ENCODE data around the gene STK40. TPM values are rescaled to one million over a fixed set of nuclear protein-coding genes. Genes with fewer than 3 reads are reported as not detected.

The STK40 gene
- total RNA-seq, 1 donor from 2014 or later = 45.0 TPM

DNA sequence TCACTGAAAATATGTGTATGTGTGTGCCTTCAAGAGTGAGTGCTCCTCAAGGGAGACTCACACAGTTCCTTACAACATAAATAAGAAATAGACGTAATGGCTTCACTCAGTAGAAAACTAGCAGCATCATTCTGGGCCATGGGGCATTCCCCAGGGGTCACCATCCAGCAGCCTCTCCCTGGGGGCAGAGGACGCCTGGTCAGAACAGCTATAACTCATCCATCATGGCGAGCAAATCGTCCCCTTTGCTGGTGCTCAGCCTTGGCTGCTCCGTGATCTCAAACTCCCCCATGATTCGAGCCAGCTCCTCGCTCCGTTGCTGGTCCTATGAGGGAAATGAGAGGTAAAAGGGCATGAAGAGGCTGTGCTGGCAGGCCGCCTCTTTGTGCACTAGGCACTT, 32.2 kb upstream of the STK40 start:
- H3K36me3 Mint-ChIP-seq (ENCODE audit: unreplicated experiment) = peaks cover 4% of the 10 kb centered on the region
- H3K9me3 Mint-ChIP-seq (ENCODE audit: unreplicated experiment) = no peaks in the 10 kb centered on the region
- DNase-seq (ENCODE audit: extremely low spot score, unreplicated experiment) = no peak
- H3K27me3 Mint-ChIP-seq (ENCODE audit: unreplicated experiment) = no peaks in the 10 kb centered on the region
- H3K27ac Mint-ChIP-seq (ENCODE audit: unreplicated experiment) = no peak overlapping the region
- no peak overlapping the region for H3K4me3 Mint-ChIP-seq (ENCODE audit: unreplicated experiment)
- TF ChIP-seq, protein P1, sequence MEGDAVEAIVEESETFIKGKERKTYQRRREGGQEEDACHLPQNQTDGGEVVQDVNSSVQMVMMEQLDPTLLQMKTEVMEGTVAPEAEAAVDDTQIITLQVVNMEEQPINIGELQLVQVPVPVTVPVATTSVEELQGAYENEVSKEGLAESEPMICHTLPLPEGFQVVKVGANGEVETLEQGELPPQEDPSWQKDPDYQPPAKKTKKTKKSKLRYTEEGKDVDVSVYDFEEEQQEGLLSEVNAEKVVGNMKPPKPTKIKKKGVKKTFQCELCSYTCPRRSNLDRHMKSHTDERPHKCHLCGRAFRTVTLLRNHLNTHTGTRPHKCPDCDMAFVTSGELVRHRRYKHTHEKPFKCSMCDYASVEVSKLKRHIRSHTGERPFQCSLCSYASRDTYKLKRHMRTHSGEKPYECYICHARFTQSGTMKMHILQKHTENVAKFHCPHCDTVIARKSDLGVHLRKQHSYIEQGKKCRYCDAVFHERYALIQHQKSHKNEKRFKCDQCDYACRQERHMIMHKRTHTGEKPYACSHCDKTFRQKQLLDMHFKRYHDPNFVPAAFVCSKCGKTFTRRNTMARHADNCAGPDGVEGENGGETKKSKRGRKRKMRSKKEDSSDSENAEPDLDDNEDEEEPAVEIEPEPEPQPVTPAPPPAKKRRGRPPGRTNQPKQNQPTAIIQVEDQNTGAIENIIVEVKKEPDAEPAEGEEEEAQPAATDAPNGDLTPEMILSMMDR (IDR thresholded peaks at IDR 0.05) = no peak
- peaks cover 6% of the 10 kb centered on the region for H3K4me1 Mint-ChIP-seq (ENCODE audit: unreplicated experiment)

DNA sequence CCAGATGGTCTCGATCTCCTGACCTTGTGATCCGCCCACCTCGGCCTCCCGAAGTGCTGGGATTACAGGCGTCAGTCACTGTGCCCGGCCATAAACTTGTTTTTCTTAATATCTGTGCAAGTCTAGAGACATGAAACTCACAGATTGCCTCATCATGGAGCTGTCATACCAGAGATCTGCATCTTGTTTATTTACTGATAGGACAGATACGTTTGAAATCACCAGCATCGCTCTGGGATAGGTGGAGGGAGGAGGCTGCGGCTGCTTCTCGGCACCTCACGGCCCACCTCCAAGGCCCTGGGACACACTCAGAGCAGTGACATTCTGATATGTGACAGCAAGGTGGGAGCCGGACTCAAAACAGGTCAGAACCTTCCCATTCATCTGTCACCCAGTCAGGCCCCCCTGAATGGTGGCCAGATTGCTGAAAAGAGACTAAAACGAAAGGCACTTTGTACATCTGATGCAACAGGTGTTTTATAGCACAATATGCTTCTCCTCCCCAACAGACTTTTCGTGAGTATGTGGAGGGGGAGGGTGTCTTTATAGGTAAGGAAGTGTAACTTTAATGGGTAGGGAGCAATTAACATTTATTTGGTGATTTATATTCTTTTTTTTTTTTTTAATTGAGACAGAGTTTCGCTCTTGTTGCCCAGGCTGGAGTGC, 30.1 kb upstream of the STK40 start:
- no peak for DNase-seq (ENCODE audit: extremely low spot score, unreplicated experiment)
- peaks cover 7% of the 10 kb centered on the region for H3K4me1 Mint-ChIP-seq (ENCODE audit: unreplicated experiment)
- H3K9me3 Mint-ChIP-seq (ENCODE audit: unreplicated experiment) = no peaks in the 10 kb centered on the region
- no peaks in the 10 kb centered on the region for H3K27me3 Mint-ChIP-seq (ENCODE audit: unreplicated experiment)
- TF ChIP-seq, protein P1 (IDR thresholded peaks at IDR 0.05) = no peak
- no peak overlapping the region for H3K27ac Mint-ChIP-seq (ENCODE audit: unreplicated experiment)
- H3K4me3 Mint-ChIP-seq (ENCODE audit: unreplicated experiment) = no peak overlapping the region
- peaks cover 6% of the 10 kb centered on the region for H3K36me3 Mint-ChIP-seq (ENCODE audit: unreplicated experiment)

DNA sequence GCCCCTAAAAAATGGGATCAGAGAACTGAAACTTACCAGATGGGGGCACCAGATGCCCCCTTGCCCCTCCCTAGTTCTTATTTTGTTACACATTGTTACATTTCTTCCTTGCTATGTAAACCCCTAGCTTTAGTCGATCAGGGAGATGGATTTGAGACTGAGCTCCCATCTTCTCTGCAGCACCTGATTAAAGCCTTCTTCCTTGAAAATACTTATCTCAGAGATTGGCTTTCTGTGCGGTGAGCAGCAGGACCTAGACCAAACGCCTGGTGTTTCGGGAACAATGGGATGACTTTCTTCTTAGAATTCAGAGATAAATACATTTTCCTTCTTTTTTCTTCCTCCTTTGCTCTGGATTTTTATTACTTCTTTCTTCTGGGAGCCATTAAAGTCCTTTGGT, 28.7 kb upstream of the STK40 start:
- Mint-ChIP-seq H3K36me3 (ENCODE audit: unreplicated experiment) (peaks cover 14% of the 10 kb centered on the region), H3K27ac (ENCODE audit: unreplicated experiment) (no peak overlapping the region), H3K9me3 (ENCODE audit: unreplicated experiment) (no peaks in the 10 kb centered on the region), H3K4me3 (ENCODE audit: unreplicated experiment) (no peak overlapping the region), H3K4me1 (ENCODE audit: unreplicated experiment) (peaks cover 2% of the 10 kb centered on the region), H3K27me3 (ENCODE audit: unreplicated experiment) (no peaks in the 10 kb centered on the region)
- DNase-seq (ENCODE audit: extremely low spot score, unreplicated experiment) = no peak
- TF ChIP-seq, protein P1 (IDR thresholded peaks at IDR 0.05) = no peak

DNA sequence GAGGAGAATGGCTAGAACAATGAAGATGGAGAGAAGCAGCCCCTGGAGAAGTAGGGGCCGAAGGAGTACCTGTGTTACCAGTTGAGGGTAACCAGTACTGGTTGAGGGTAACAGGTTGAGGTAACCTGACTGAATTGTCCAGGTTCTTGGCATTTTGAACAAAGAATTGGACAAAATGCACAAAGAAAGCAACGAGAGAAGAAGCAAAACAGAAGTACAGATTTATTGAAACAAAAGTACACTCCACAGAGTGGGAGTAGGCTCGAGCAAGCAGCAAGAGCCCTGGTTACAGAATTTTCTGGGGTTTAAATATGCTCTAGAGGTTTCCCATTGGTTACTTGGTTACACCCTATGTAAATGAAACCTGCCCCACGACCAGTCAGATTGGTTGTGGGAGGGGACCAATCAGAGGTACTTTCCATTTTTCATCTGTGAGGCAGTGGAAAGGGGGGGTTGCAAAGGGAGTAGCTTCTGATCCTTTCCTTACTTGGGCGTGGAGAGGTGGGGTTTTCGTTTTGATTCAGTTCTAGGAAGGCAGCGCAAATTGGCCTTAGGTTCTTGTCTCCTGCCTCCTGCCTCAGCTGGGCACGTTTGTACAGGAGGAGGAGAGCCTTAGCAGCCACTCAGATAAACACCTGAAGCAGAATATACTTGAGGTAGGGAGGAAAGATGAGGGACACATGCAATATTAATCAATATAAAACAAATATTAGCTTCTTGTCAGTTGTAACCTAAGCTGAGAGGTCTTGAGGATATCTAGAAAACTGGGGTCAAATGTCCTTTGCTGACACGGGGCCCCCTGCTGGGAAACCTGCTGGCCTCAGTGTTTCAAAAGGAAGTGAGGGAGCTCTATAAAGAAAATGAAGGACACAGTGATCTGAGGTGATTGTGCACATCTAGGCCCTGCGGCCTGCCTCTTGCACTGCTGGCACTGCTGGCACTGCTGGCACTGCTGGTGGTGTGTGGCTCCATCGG, 26.2 kb upstream of the STK40 start:
- H3K36me3 Mint-ChIP-seq (ENCODE audit: unreplicated experiment) = peaks cover 23% of the 10 kb centered on the region
- no peak overlapping the region for H3K4me3 Mint-ChIP-seq (ENCODE audit: unreplicated experiment)
- no peak for DNase-seq (ENCODE audit: extremely low spot score, unreplicated experiment)
- TF ChIP-seq, protein P1 (IDR thresholded peaks at IDR 0.05) = no peak
- H3K27ac Mint-ChIP-seq (ENCODE audit: unreplicated experiment) = no peak overlapping the region
- H3K27me3 Mint-ChIP-seq (ENCODE audit: unreplicated experiment) = no peaks in the 10 kb centered on the region
- H3K4me1 Mint-ChIP-seq (ENCODE audit: unreplicated experiment) = peaks cover 2% of the 10 kb centered on the region
- H3K9me3 Mint-ChIP-seq (ENCODE audit: unreplicated experiment) = no peaks in the 10 kb centered on the region

DNA sequence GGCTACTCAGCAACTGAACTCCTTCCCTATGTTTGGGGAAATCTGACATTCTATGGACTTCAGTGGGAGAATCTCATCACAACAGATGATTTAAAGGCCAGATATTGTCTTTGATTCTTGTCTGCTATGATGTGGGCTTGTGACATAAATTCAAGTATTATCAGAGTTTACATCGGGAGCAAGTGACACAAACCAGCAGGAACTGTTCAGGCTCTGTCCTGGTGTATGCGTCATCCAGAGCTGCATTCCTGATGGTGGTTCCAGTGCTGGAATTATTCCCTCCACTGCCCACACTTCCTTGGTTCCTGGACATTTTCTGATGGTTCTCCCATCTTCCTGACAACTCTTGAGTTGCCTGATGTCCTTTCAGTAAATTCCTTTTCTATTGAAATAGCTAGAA, 22.8 kb upstream of the STK40 start:
- TF ChIP-seq, protein P1 (IDR thresholded peaks at IDR 0.05) = no peak
- Mint-ChIP-seq H3K9me3 (ENCODE audit: unreplicated experiment) (no peaks in the 10 kb centered on the region), H3K4me1 (ENCODE audit: unreplicated experiment) (peaks cover 2% of the 10 kb centered on the region), H3K4me3 (ENCODE audit: unreplicated experiment) (no peak overlapping the region), H3K27me3 (ENCODE audit: unreplicated experiment) (no peaks in the 10 kb centered on the region), H3K27ac (ENCODE audit: unreplicated experiment) (no peak overlapping the region), H3K36me3 (ENCODE audit: unreplicated experiment) (peaks cover 27% of the 10 kb centered on the region)
- DNase-seq (ENCODE audit: extremely low spot score, unreplicated experiment) = no peak

Data from osteocyte (in vitro differentiated cells).